Gastroesophageal sphincter (tissue), 4 donors: ENCODE measurements around the gene BICC1. TPM values are rescaled to one million over a fixed set of nuclear protein-coding genes. Genes with fewer than 3 reads are reported as not detected.
A peak's percentile ranks its signal among the peaks of the same experiment; 100 is the strongest.

ENCODE experiments used
- ATAC-seq: fragments of 150-250 bp; one replicate; pipeline ENCODE4 v1.9.1; 2016; ENCODE audit warnings: mild to moderate bottlenecking, moderate library complexity
- H3K27ac ChIP-seq, 4 donors: fragments of 200-600 bp; sonication (generic) in 3 of 4; 1 replicate in 3 of 4; 2 replicates in 1 of 4; pipeline ENCODE4 v1.5.1; 2016 to 2019
- H3K27me3 ChIP-seq: fragments of 200-600 bp; sonication (generic); one replicate; pipeline ENCODE4 v1.5.1; 2019
- H3K36me3 ChIP-seq, 2 donors: fragments of 200-600 bp; sonication (generic); one replicate each; pipeline ENCODE4 v1.5.1; 2019; ENCODE audit warnings: control low read depth in 1 of 2
- H3K4me1 ChIP-seq, 3 donors: fragments of 200-600 bp; sonication (generic); 1 replicate in 2 of 3; 2 replicates in 1 of 3; pipeline ENCODE4 v1.5.1; 2016 to 2019; ENCODE audit warnings: control low read depth in 2 of 3
- H3K4me3 ChIP-seq, 2 donors: fragments of 200-600 bp; sonication (generic); one replicate each; pipeline ENCODE4 v1.5.1; 2019; ENCODE audit warnings: mild to moderate bottlenecking in 1 of 2, moderate library complexity in 1 of 2
- H3K9me3 ChIP-seq, 3 donors: fragments of 200-600 bp; sonication (generic); one replicate each; pipeline ENCODE4 v1.5.1; 2017 to 2019; ENCODE audit warnings: control low read depth in 2 of 3
- EP300 ChIP-seq: sonication (generic); formaldehyde crosslinking; IDR thresholded peaks from one replicate; pipeline ENCODE4 v1.6.1; 2017; ENCODE audit warnings: antibody characterized with exemption, mild to moderate bottlenecking
- POLR2A ChIP-seq, 2 donors: fragments of 450-650 bp; IDR thresholded peaks; one replicate each; pipeline ENCODE4 v1.6.1; 2017; ENCODE audit warnings: antibody characterized with exemption in 2 of 2, mild to moderate bottlenecking in 2 of 2, moderate library complexity in 1 of 2
- POLR2AphosphoS5 ChIP-seq: sonication (generic); formaldehyde crosslinking; IDR thresholded peaks from one replicate; pipeline ENCODE4 v1.6.1; 2017; ENCODE audit warnings: antibody characterized with exemption
- WGBS, 2 donors: methylation state at CpG; one replicate each; pipeline ENCODE4 v1.1.5; 2018; ENCODE audit warnings: low coverage in 1 of 2; 5-methylcytosine and 5-hydroxymethylcytosine counted together
- total RNA-seq, 4 donors: library from RNA; depleted of rRNA; stranded (reverse); fragments of >200 nt; gene quantifications; one replicate each; pipeline ENCODE4 v1.1.0, GENCODE V29; 2016
- TF ChIP-seq, protein P1 (sequence below), 4 experiments: fragments of 200-600 bp in 2 of 4; fragments of 450-650 bp in 2 of 4; sonication (generic) in 1 of 4; IDR thresholded peaks; one replicate each; pipeline ENCODE4 v1.5.1; 2017 to 2019; ENCODE audit warnings: antibody characterized with exemption in 4 of 4, mild to moderate bottlenecking in 2 of 4, moderate library complexity in 2 of 4

The BICC1 gene
- total RNA-seq, 4 donors from 2014 or later, result 18.6 to 27.8 (median 22.5) TPM

DNA sequence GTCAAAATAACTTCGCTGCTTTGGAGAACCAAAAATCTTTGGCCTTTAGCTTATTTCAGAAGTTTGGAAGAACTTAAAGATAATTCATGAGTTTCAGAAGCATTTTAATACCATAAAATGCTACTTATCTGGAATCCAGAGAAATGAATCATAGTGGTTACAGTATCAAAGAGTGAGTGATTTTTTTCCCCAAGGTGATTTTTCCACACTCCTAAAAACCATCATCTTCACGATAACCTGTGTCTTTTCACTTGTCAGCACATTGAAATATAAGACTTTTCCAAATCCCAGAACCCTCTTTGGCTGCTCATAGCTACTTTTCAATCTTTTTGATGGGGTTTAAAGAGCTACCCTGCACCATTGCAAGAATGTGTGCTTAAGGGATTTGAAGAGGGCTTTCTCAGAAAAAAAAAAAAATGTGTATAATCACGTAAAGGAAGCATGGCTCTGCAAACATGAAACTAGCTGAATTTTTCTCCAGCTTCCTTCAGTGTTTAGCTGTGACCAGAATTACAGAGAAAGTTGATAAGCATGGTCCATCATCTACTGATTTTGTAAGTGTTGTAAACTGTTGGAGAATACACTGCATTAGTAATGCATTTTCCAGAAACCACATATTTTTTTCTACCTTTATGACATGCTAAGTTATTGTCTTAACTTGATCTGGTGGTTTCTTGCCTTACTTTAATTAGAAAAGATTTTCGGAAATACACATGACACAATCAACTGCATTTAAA, 134.9 kb downstream of the BICC1 start:
- H3K4me3 ChIP-seq, result no peak overlapping the region
- no peaks in the 10 kb centered on the region for H3K36me3 ChIP-seq
- no peaks in the 10 kb centered on the region for H3K9me3 ChIP-seq
- WGBS, 2 donors, result 51 to 75% methylated on average over 3 to 4 of the region's 4 CpGs
- H3K27ac ChIP-seq, result no peak overlapping the region
- H3K4me1 ChIP-seq, result peaks cover 7 to 79% (median 28%) of the 10 kb centered on the region in 3 donors
- H3K27me3 ChIP-seq, result no peaks in the 10 kb centered on the region
- no peak for ATAC-seq
- TF ChIP-seq POLR2AphosphoS5, result no peak
- TF ChIP-seq, protein P1, sequence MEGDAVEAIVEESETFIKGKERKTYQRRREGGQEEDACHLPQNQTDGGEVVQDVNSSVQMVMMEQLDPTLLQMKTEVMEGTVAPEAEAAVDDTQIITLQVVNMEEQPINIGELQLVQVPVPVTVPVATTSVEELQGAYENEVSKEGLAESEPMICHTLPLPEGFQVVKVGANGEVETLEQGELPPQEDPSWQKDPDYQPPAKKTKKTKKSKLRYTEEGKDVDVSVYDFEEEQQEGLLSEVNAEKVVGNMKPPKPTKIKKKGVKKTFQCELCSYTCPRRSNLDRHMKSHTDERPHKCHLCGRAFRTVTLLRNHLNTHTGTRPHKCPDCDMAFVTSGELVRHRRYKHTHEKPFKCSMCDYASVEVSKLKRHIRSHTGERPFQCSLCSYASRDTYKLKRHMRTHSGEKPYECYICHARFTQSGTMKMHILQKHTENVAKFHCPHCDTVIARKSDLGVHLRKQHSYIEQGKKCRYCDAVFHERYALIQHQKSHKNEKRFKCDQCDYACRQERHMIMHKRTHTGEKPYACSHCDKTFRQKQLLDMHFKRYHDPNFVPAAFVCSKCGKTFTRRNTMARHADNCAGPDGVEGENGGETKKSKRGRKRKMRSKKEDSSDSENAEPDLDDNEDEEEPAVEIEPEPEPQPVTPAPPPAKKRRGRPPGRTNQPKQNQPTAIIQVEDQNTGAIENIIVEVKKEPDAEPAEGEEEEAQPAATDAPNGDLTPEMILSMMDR (IDR thresholded peaks at IDR 0.05), result no peak
- TF ChIP-seq POLR2A (IDR thresholded peaks at IDR 0.05), result no peak
- no peak for TF ChIP-seq EP300

DNA sequence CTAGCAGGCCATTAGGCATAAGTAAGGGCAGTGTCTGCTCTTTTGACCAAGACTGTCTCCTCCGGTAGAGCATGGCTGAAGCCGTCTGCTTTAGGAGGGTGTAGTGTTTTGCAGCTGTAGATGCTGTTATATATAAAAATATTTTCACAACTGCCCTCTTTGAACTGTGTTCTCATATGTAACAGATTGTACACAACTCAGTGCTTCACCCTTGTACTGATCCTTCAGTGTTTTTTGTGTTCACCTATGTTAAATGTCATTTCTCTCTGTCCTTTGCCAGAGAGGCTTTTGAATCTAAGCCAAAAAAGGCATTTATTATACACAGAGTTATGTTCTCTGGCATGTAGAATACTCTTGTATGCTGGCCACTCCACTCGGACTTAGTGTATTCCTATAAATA, 135.5 kb downstream of the BICC1 start:
- peaks cover 7 to 77% (median 31%) of the 10 kb centered on the region in 3 donors for H3K4me1 ChIP-seq
- H3K27ac ChIP-seq, result no peak overlapping the region
- H3K36me3 ChIP-seq, result no peaks in the 10 kb centered on the region
- no peak for ATAC-seq
- H3K4me3 ChIP-seq, result no peak overlapping the region
- TF ChIP-seq EP300, result no peak
- TF ChIP-seq POLR2A (IDR thresholded peaks at IDR 0.05), result no peak
- TF ChIP-seq, protein P1 (IDR thresholded peaks at IDR 0.05), result no peak
- no peak for TF ChIP-seq POLR2AphosphoS5
- no peaks in the 10 kb centered on the region for H3K9me3 ChIP-seq
- no peaks in the 10 kb centered on the region for H3K27me3 ChIP-seq
- WGBS, 2 donors, result 57 to 61% methylated on average over 3 of the region's 3 CpGs

DNA sequence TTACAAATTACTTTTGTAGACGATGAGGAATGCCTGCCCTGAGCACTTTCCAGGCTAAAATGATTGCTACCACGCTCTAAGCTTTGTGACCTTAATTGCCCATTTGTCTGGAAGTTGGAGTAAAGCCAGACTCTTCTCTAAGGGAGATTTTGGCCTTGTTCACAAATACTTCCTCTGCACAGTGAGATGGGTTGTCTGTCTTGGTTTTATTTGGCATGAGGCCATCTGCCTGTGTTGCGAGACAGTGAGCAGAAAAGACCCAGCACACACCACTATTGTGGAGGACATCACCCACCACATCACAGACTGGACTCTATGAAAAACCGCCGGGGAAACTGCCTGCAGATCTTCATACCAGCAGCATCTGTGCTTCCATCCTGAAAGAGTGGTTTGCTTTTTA, 138.4 kb downstream of the BICC1 start:
- H3K4me3 ChIP-seq, result no peak overlapping the region
- 0 to 8% methylated on average over 4 of the region's 5 CpGs for WGBS, 2 donors
- H3K27me3 ChIP-seq, result no peaks in the 10 kb centered on the region
- ATAC-seq, result no peak
- H3K4me1 ChIP-seq, result peaks cover 7 to 63% (median 23%) of the 10 kb centered on the region in 3 donors
- no peaks in the 10 kb centered on the region for H3K9me3 ChIP-seq
- TF ChIP-seq POLR2AphosphoS5 (no peak), EP300 (no peak), POLR2A (IDR thresholded peaks at IDR 0.05) (no peak)
- TF ChIP-seq, protein P1 (IDR thresholded peaks at IDR 0.05), result no peak
- H3K36me3 ChIP-seq, result no peaks in the 10 kb centered on the region
- peak overlapping the region; percentile 20 to 52 (median 35) for H3K27ac ChIP-seq

DNA sequence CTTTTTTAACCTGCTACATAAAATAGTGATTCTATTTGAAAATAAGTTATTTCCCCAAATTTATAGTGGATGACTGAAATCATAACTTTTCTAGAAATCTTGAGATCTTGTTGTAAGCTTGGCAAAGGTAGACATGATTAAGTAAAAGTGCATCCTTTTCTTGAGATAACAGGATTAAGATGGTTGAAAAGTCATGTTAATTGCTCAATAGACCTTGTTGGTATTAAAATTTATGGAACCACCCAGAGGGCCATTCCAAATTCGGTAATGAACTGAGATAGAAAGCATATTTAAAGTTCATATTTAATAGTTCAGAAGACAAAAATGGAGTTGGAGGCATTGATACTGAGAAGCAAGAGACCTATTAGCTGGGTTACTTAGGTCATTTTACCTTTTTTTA, 139.1 kb downstream of the BICC1 start:
- WGBS, 2 donors, result 75 to 93% methylated on average over 1 of the region's 1 CpG
- Histone ChIP-seq H3K4me1 (peaks cover 7 to 56% (median 22%) of the 10 kb centered on the region in 3 donors), H3K27me3 (no peaks in the 10 kb centered on the region), H3K36me3 (no peaks in the 10 kb centered on the region), H3K27ac (peak overlapping the region in 1 of 4 donors; percentile 20), H3K4me3 (no peak overlapping the region), H3K9me3 (no peaks in the 10 kb centered on the region)
- no peak for ATAC-seq
- TF ChIP-seq EP300, result no peak
- no peak for TF ChIP-seq POLR2A (IDR thresholded peaks at IDR 0.05)
- TF ChIP-seq POLR2AphosphoS5, result no peak
- TF ChIP-seq, protein P1 (IDR thresholded peaks at IDR 0.05), result no peak

DNA sequence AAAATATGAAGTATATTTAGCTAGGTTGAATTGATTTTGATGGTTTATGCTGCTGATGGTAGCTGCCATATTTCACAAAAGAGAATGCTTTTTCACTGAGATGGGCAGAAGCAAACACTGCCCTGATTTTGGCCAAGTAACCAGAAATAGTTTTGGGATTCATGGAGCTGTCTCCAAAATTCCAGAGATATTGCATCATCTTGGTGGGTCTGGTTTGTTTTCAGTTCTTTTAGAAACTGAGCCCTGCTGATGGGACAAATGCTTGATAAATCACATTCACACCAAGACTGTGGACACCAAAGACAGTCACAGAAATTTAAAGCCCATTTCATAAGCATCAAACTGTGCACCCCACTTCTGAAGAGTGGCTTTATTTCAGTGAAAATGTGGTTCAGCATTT, 140.5 kb downstream of the BICC1 start:
- TF ChIP-seq POLR2AphosphoS5 (no peak), POLR2A (IDR thresholded peaks at IDR 0.05) (no peak)
- TF ChIP-seq, protein P1 (IDR thresholded peaks at IDR 0.05), result no peak
- Histone ChIP-seq H3K4me1 (peaks cover 7 to 42% (median 18%) of the 10 kb centered on the region in 3 donors), H3K9me3 (no peaks in the 10 kb centered on the region), H3K36me3 (no peaks in the 10 kb centered on the region), H3K4me3 (no peak overlapping the region), H3K27ac (no peak overlapping the region), H3K27me3 (no peaks in the 10 kb centered on the region)
- ATAC-seq, result peak; percentile 22
